Measurements from ENCODE around the gene PARP9. TPM values are rescaled to one million over a fixed set of nuclear protein-coding genes. Genes with fewer than 3 reads are reported as not detected.

PARP9 gene
- total and polyA plus RNA-seq, 10 of the 15 experiments (the other 5 are each of a cell fraction or from before 2014, with no cell fraction given): 34.0 to 122 (median 46.1) TPM

DNA sequence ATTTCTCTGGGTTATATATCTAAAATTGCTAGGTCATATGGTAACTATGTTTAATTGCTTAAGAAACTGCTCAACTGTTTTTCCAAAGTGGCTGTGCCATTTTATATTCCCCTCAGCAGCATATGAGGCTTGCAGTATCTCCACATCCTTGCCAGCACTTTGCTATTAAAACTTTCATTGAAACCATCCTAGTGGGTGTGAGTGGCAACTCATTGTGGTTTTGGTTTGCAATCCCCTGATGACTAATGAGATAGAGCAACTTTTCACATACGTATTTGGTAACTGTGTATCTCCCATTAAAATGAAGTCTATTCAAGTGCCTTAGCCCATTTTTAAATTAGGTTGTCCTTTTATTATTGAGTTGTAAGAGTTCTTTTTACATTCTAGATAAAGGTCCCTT lies 66.7 kb downstream of the PARP9 start (continued):
- TF ChIP-seq, protein P1, sequence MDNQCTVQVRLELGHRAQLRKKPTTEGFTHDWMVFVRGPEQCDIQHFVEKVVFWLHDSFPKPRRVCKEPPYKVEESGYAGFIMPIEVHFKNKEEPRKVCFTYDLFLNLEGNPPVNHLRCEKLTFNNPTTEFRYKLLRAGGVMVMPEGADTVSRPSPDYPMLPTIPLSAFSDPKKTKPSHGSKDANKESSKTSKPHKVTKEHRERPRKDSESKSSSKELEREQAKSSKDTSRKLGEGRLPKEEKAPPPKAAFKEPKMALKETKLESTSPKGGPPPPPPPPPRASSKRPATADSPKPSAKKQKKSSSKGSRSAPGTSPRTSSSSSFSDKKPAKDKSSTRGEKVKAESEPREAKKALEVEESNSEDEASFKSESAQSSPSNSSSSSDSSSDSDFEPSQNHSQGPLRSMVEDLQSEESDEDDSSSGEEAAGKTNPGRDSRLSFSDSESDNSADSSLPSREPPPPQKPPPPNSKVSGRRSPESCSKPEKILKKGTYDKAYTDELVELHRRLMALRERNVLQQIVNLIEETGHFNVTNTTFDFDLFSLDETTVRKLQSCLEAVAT (IDR thresholded peaks at IDR 0.05): peak; percentile 66; the same call in 1 of the 2 replicates
- no peak for TF ChIP-seq RCOR1 (conservative IDR thresholded peaks at IDR 0.05; ENCODE audit: low read depth, low read length)
- no peak for TF ChIP-seq BRCA1 (IDR thresholded peaks at IDR 0.05; ENCODE audit: low read depth, low read length)
- peak; percentile 85 for TF ChIP-seq CBFB (IDR thresholded peaks at IDR 0.05; ENCODE audit: low read depth)
- TF ChIP-seq KAT2A (conservative IDR thresholded peaks at IDR 0.05; ENCODE audit: control insufficient read depth, low read depth, low read length): no peak
- TF ChIP-seq KDM1A (IDR thresholded peaks at IDR 0.05; ENCODE audit: borderline replicate concordance): no peak
- TF ChIP-seq MAX (IDR thresholded peaks at IDR 0.05; ENCODE audit: low read depth, low read length): no peak
- TF ChIP-seq, protein P2, sequence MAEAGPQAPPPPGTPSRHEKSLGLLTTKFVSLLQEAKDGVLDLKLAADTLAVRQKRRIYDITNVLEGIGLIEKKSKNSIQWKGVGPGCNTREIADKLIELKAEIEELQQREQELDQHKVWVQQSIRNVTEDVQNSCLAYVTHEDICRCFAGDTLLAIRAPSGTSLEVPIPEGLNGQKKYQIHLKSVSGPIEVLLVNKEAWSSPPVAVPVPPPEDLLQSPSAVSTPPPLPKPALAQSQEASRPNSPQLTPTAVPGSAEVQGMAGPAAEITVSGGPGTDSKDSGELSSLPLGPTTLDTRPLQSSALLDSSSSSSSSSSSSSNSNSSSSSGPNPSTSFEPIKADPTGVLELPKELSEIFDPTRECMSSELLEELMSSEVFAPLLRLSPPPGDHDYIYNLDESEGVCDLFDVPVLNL (IDR thresholded peaks at IDR 0.05; ENCODE audit: low read depth, low read length): no peak
- no peak for TF ChIP-seq STAT1 (conservative IDR thresholded peaks at IDR 0.05)
- peak; percentile 71 for TF ChIP-seq PKNOX1 (IDR thresholded peaks at IDR 0.05)
- no peak for TF ChIP-seq CREB1 (IDR thresholded peaks at IDR 0.05; ENCODE audit: low read depth)
- TF ChIP-seq TCF3 (IDR thresholded peaks at IDR 0.05; ENCODE audit: borderline replicate concordance, insufficient read depth, low read depth, low read length): no peak
- peak; percentile 45; the same call in 1 of the 2 replicates for TF ChIP-seq EED (IDR thresholded peaks at IDR 0.05; ENCODE audit: low read depth)
- no peak for TF ChIP-seq CHD2 (IDR thresholded peaks at IDR 0.05; ENCODE audit: borderline replicate concordance, low read depth, low read length)
- TF ChIP-seq RUNX3 (IDR thresholded peaks at IDR 0.05; ENCODE audit: low read length): peak; percentile 96
- no peak for TF ChIP-seq SUZ12 (IDR thresholded peaks at IDR 0.05; ENCODE audit: unreplicated experiment)
- 0 out of 2 replicates have a peak, but pooled peaks have one; percentile 39 for TF ChIP-seq ZBED1 (IDR thresholded peaks at IDR 0.05; ENCODE audit: borderline replicate concordance)
- no peak for TF ChIP-seq BCLAF1 (IDR thresholded peaks at IDR 0.05)
- TF ChIP-seq TBL1XR1 (IDR thresholded peaks at IDR 0.05; ENCODE audit: low read depth, low read length): no peak
- no peak for TF ChIP-seq NR2C1 (IDR thresholded peaks at IDR 0.05)
- no peak for TF ChIP-seq FOXM1 (IDR thresholded peaks at IDR 0.05; ENCODE audit: low read depth, low read length)
- TF ChIP-seq RAD21 (IDR thresholded peaks at IDR 0.05; ENCODE audit: insufficient read depth, low read depth, low read length): no peak
- no peak for TF ChIP-seq BCL3 (IDR thresholded peaks at IDR 0.05; ENCODE audit: borderline replicate concordance, insufficient read depth, low read depth, low read length, poor library complexity, severe bottlenecking)

All from GM12878 (cell line).